SKM-1 treated with dmso at 0.1 percent for 144 hours (cell line): Measurements from ENCODE around the gene AP3S2.
"Not testable (repeated sequence)": the region's sequence is repeated elsewhere in the genome, so short reads cannot be mapped to it uniquely, and the experiment has no call there.

Experiments used
- DNase-seq: peaks from one replicate; lab custom pipeline; 2025; ENCODE audit not compliant: unreplicated experiment; lab: John Stamatoyannopoulos, UW

Gene AP3S2

GRCh38 chr15:89836267-89837133 is 57.3 kb downstream of the AP3S2 start:
- DNase-seq = no peak

- DNase-seq = no peak
Observed at GRCh38 chr15:89835176-89835564, 58.6 kb downstream of the AP3S2 start.

GRCh38 chr15:89834465-89835175 is 59.2 kb downstream of the AP3S2 start:
- not testable (repeated sequence) for DNase-seq

- DNase-seq = no peak
Observed at GRCh38 chr15:89833966-89834365, 59.8 kb downstream of the AP3S2 start.

GRCh38 chr15:89830639-89831038 is 63.2 kb downstream of the AP3S2 start:
- DNase-seq = no peak

GRCh38 chr15:89829616-89830440 is 64.0 kb downstream of the AP3S2 start:
- no peak for DNase-seq

GRCh38 chr15:89829161-89829560 is 64.6 kb downstream of the AP3S2 start:
- no peak for DNase-seq

- DNase-seq = no peak
Observed at GRCh38 chr15:89828281-89829145, 65.3 kb downstream of the AP3S2 start.

GRCh38 chr15:89827829-89828228 is 66.0 kb downstream of the AP3S2 start:
- DNase-seq = no peak

- DNase-seq = no peak
Observed at GRCh38 chr15:89826671-89827655, 66.8 kb downstream of the AP3S2 start.

GRCh38 chr15:89825271-89825940 is 68.4 kb downstream of the AP3S2 start:
- peak; percentile 92 for DNase-seq

GRCh38 chr15:89824607-89824867 is 69.3 kb downstream of the AP3S2 start:
- DNase-seq = no peak

- DNase-seq = no peak
Observed at GRCh38 chr15:89823836-89824606, 69.8 kb downstream of the AP3S2 start.

GRCh38 chr15:89822951-89823711 is 70.7 kb downstream of the AP3S2 start:
- DNase-seq = no peak

- DNase-seq = no peak
Observed at GRCh38 chr15:89822611-89822950, 71.2 kb downstream of the AP3S2 start.

- DNase-seq = no peak
Observed at GRCh38 chr15:89822026-89822425, 71.8 kb downstream of the AP3S2 start.
